OCI-LY7 (cell line): ENCODE measurements around the gene METTL8. TPM values are rescaled to one million over a fixed set of nuclear protein-coding genes. Genes with fewer than 3 reads are reported as not detected.

Experiments used
- BruUV-seq: library from RNA; stranded (reverse); fragments of 400-500 nt; replicated peaks from 2 replicates; lab custom pipeline; 2021; lab: Mats Ljungman, UMichigan
- CTCF ChIA-PET: fragments of 300-600 bp; sonication (Branson Sonifier 250); formaldehyde crosslinking; loops from one replicate; lab custom pipeline; 2022; ENCODE audit warnings: antibody characterized with exemption; ENCODE audit not compliant: unreplicated experiment; lab: Charles Lee
- POLR2A ChIA-PET: fragments of 300-600 bp; sonication (Branson Sonifier 250); formaldehyde crosslinking; loops from one replicate; lab custom pipeline; 2022; ENCODE audit warnings: antibody characterized with exemption; lab: Charles Lee
- DNase-seq: peaks from one replicate; pipeline ENCODE4 v3.0.0-alpha.2; 2015; ENCODE audit warnings: low spot score
- H2AFZ ChIP-seq: fragments of 200-600 bp; sonication (generic), shearing (Covaris generic); 2 replicates; pipeline ENCODE4 v1.6.1; 2014; ENCODE audit warnings: mild to moderate bottlenecking, antibody characterized with exemption, low read length, moderate library complexity
- H3K27ac ChIP-seq: fragments of 200-600 bp; sonication (generic); 2 replicates; pipeline ENCODE4 v1.5.1; 2014; ENCODE audit warnings: mixed run types, low read depth, mild to moderate bottlenecking, moderate library complexity, low read length, inconsistent platforms; ENCODE audit not compliant: poor library complexity, severe bottlenecking
- H3K36me3 ChIP-seq: fragments of 200-600 bp; sonication (generic); 2 replicates; pipeline ENCODE4 v1.6.1; 2014; ENCODE audit warnings: mild to moderate bottlenecking, antibody characterized with exemption, low read length, moderate library complexity, mixed read lengths; ENCODE audit not compliant: insufficient read depth
- H3K4me1 ChIP-seq: fragments of 200-600 bp; sonication (generic); 2 replicates; pipeline ENCODE4 v1.5.1; 2014; ENCODE audit warnings: mild to moderate bottlenecking, low read length; ENCODE audit not compliant: insufficient read depth, poor library complexity, severe bottlenecking
- H3K4me2 ChIP-seq: fragments of 200-600 bp; sonication (generic); 2 replicates; pipeline ENCODE4 v1.6.1; 2014; ENCODE audit warnings: mild to moderate bottlenecking, low read length
- H3K4me3 ChIP-seq: fragments of 200-600 bp; sonication (generic); 2 replicates; pipeline ENCODE4 v1.5.1; 2014; ENCODE audit warnings: mild to moderate bottlenecking, low read depth, low read length; ENCODE audit not compliant: poor library complexity, severe bottlenecking
- H3K79me2 ChIP-seq: fragments of 200-600 bp; sonication (generic); 2 replicates; pipeline ENCODE4 v1.6.1; 2016; ENCODE audit warnings: low read depth, mild to moderate bottlenecking, low read length, moderate library complexity, mixed read lengths; ENCODE audit not compliant: insufficient read depth
- H3K9me2 ChIP-seq: fragments of 200-600 bp; sonication (generic); 2 replicates; pipeline ENCODE4 v1.6.1; 2016; ENCODE audit warnings: mild to moderate bottlenecking, low read length, mixed read lengths; ENCODE audit not compliant: insufficient read depth
- H3K9me3 ChIP-seq: fragments of 200-600 bp; sonication (generic); 2 replicates; pipeline ENCODE4 v1.6.1; 2014; ENCODE audit warnings: mild to moderate bottlenecking, mixed run types, low read length, mixed read lengths
- H4K20me1 ChIP-seq: fragments of 200-600 bp; sonication (generic); 2 replicates; pipeline ENCODE4 v1.6.1; 2014; ENCODE audit warnings: mild to moderate bottlenecking, antibody characterized with exemption, low read length, moderate library complexity, mixed read lengths; ENCODE audit not compliant: insufficient read depth
- CTCF ChIP-seq: fragments of 200-600 bp; sonication (generic); conservative IDR thresholded peaks from 2 replicates; pipeline ENCODE4 v1.5.1; 2014; ENCODE audit warnings: mild to moderate bottlenecking, antibody characterized with exemption, low read length, moderate library complexity, mixed read lengths
- EZH2phosphoT487 ChIP-seq: fragments of 200-600 bp; sonication (generic); IDR thresholded peaks from 2 replicates; pipeline ENCODE4 v1.6.1; 2018; ENCODE audit warnings: low read depth, borderline replicate concordance, mild to moderate bottlenecking, mixed run types, antibody characterized with exemption, low read length, moderate library complexity, mixed read lengths
- intact Hi-C: fragments of 100-400 bp; cut with micrococcal nuclease; formaldehyde crosslinking; loops from one replicate; pipeline ENCODE4 v1.10.0; 2022; ENCODE audit not compliant: unreplicated experiment
- total RNA-seq, 2 experiments: library from RNA; depleted of rRNA in 1 of 2; stranded (reverse); fragments of >200 nt in 1 of 2; shearing (Covaris generic) in 1 of 2; gene quantifications; 2 replicates each; pipeline ENCODE4 v1.2.3, GENCODE V29; 2014 to 2022

The METTL8 gene
- total RNA-seq, 2 experiments from 2014 or later, result 11.8 to 33.0 TPM

GRCh38 chr2:171330155-171330956 lies 103.4 kb downstream of the METTL8 start:
- peak; percentile 61 for DNase-seq
- H2AFZ ChIP-seq, result peak overlapping the region; percentile 93
- POLR2A ChIA-PET, result interaction anchor here (0.7 to 13.5 kb wide), 13 partner anchors 9 to 320 kb away, joined by 3 to 266 read pairs (median 4); no protein-coding TSS in a partner anchor
- H3K4me1 ChIP-seq, result peaks cover 79% of the 10 kb centered on the region
- H4K20me1 ChIP-seq, result no peaks in the 10 kb centered on the region
- TF ChIP-seq EZH2phosphoT487, result no peak
- TF ChIP-seq CTCF, result no peak
- intact Hi-C loops, result no loop called here
- H3K4me2 ChIP-seq, result peak overlapping the region; percentile 70
- H3K4me3 ChIP-seq, result peak overlapping the region; percentile 51
- CTCF ChIA-PET, result interaction anchor here (0.7 to 1.0 kb wide), 2 partner anchors 12 to 75 kb away, joined by 3 read pairs; no protein-coding TSS in a partner anchor
- H3K79me2 ChIP-seq, result no peaks in the 10 kb centered on the region; the same call in 1 of the 2 replicates
- H3K27ac ChIP-seq, result peak overlapping the region; percentile 71
- TSS peak; percentile 66 for BruUV-seq
- peaks cover 6% of the 10 kb centered on the region; the same call in 1 of the 2 replicates for H3K36me3 ChIP-seq
- H3K9me2 ChIP-seq, result no peaks in the 10 kb centered on the region
- no peaks in the 10 kb centered on the region for H3K9me3 ChIP-seq

- H2AFZ ChIP-seq, result peak overlapping the region; percentile 49; the same call in 1 of the 2 replicates
Observed at GRCh38 chr2:171327043-171327496, 106.7 kb downstream of the METTL8 start.

More at GRCh38 chr2:171327043-171327496, 106.7 kb downstream of the METTL8 start:
- Histone ChIP-seq H3K4me2 (peak overlapping the region; percentile 75), H3K4me1 (peaks cover 84% of the 10 kb centered on the region), H3K9me2 (no peaks in the 10 kb centered on the region), H4K20me1 (no peaks in the 10 kb centered on the region), H3K4me3 (no peak overlapping the region), H3K27ac (peak overlapping the region; percentile 100), H3K79me2 (no peaks in the 10 kb centered on the region; the same call in 1 of the 2 replicates), H3K36me3 (peaks cover 7% of the 10 kb centered on the region; the same call in 1 of the 2 replicates), H3K9me3 (no peaks in the 10 kb centered on the region)
- CTCF ChIA-PET, result interaction anchor here (1.1 kb wide), 1 partner anchor 12 kb away, joined by 3 read pairs; no protein-coding TSS in a partner anchor
- intact Hi-C loops, result no loop called here
- no peak for TF ChIP-seq EZH2phosphoT487
- no peak for TF ChIP-seq CTCF
- no peak for DNase-seq
- POLR2A ChIA-PET, result interaction anchor here (0.8 to 13.7 kb wide), 16 partner anchors 4 to 170 kb away, joined by 3 to 266 read pairs (median 9); no protein-coding TSS in a partner anchor
- BruUV-seq, result no TSS peak
